Esophagus squamous epithelium (tissue), 5 donors: Measurements from ENCODE around the gene NOL4L. TPM values are rescaled to one million over a fixed set of nuclear protein-coding genes. Genes with fewer than 3 reads are reported as not detected.

Experiments
- DNase-seq: peaks from one replicate; lab custom pipeline; 2025; lab: John Stamatoyannopoulos, UW
- H3K27ac ChIP-seq, 4 donors: fragments of 200-600 bp; sonication (generic); one replicate each; pipeline ENCODE4 v1.5.1; 2016 to 2019; ENCODE audit warnings: mild to moderate bottlenecking in 1 of 4
- H3K27me3 ChIP-seq, 4 donors: fragments of 200-600 bp; sonication (generic); 1 replicate in 3 of 4; 2 replicates in 1 of 4; pipeline versions ENCODE4 v1.5.1 to v1.6.0; 2017 to 2021; ENCODE audit warnings: antibody characterized with exemption in 1 of 4
- H3K36me3 ChIP-seq, 3 donors: fragments of 200-600 bp; sonication (generic); one replicate each; pipeline ENCODE4 v1.5.1; 2016 to 2019
- H3K4me1 ChIP-seq, 3 donors: fragments of 200-600 bp; sonication (generic); one replicate each; pipeline ENCODE4 v1.5.1; 2017 to 2019
- H3K4me3 ChIP-seq, 4 donors: fragments of 200-600 bp; sonication (generic); 1 replicate in 3 of 4; 2 replicates in 1 of 4; pipeline ENCODE4 v1.5.1; 2016 to 2019; ENCODE audit warnings: mild to moderate bottlenecking in 2 of 4, moderate library complexity in 1 of 4
- H3K9me3 ChIP-seq, 3 donors: fragments of 200-600 bp; sonication (generic); one replicate each; pipeline ENCODE4 v1.5.1; 2016 to 2019
- POLR2A ChIP-seq, 4 donors: fragments of 450-650 bp; IDR thresholded peaks; one replicate each; pipeline ENCODE4 v1.6.1; 2017; ENCODE audit warnings: antibody characterized with exemption in 4 of 4, mild to moderate bottlenecking in 4 of 4, moderate library complexity in 3 of 4
- WGBS, 2 donors: methylation state at CpG; one replicate each; pipeline ENCODE4 v1.1.5; 2018; 5-methylcytosine and 5-hydroxymethylcytosine counted together
- intact Hi-C: fragments of 100-400 bp; cut with DNase I; formaldehyde crosslinking; loops from one replicate; pipeline ENCODE4 v1.15.0; 2022
- total RNA-seq, 4 donors: library from RNA; depleted of rRNA; stranded (reverse); fragments of >200 nt; gene quantifications; one replicate each; pipeline ENCODE4 v1.1.0, GENCODE V29; 2016
- TF ChIP-seq, protein P1 (sequence below), 6 experiments: fragments of 450-650 bp in 4 of 6; fragments of 200-600 bp in 2 of 6; sonication (generic) in 2 of 6; IDR thresholded peaks; one replicate each; pipeline ENCODE4 v1.5.1; 2016 to 2019; ENCODE audit warnings: antibody characterized with exemption in 6 of 6, mild to moderate bottlenecking in 4 of 6, moderate library complexity in 4 of 6
- donor health status: DM: yes; HTN: yes; CAD: no.

Gene NOL4L
- total RNA-seq, 4 donors from 2014 or later, result 1.5 to 5.1 (median 3.0) TPM

DNA sequence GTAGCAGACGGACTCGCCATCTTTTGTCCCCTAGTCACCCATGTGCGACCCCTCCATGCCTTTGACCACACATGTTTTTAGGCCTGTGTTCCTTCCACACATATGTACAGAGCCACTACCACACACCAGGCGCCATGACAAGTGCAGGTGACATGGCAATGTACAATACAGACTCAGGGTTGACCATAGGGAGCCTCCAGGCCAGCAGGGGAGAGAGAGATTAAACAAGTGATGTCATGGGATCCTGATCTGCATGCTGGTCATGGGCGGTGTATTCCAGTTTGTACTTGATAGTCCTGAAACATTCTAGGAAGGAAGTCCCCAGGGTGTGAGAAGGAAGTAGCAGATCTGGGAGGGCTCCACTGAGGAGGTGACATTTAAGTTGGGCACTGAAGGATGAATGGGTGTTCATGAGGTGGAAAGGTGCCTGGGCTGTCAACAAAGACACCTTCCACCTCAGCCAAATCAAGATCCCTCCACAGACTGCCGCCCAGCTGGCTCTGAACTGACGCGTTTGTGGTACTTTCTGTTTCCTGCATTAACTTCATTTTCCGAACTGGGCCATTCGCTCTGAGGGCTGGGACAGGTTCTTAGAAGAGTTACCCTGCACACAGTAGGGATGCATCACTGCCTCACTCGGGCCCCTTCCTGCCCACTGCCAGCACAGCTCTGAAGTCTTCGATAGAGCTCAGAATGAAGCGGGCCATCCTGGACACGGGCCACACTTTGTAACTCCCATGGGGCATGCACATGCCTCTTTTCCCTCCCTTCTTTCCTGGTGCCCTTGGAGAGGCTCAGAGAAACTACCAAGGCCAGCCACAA is 94.0 kb downstream of the NOL4L start:
- WGBS, 2 donors, result 88 to 92% methylated on average over 10 to 14 of the region's 14 CpGs
- Histone ChIP-seq H3K4me1 (no peaks in the 10 kb centered on the region), H3K4me3 (no peak overlapping the region), H3K27me3 (peaks cover 0 to 12% (median 0%) of the 10 kb centered on the region in 4 donors), H3K36me3 (no peaks in the 10 kb centered on the region), H3K9me3 (no peaks in the 10 kb centered on the region), H3K27ac (no peak overlapping the region)
- no peak for DNase-seq
- intact Hi-C loops, result no loop called here
- no peak for TF ChIP-seq POLR2A (IDR thresholded peaks at IDR 0.05)
- TF ChIP-seq, protein P1, sequence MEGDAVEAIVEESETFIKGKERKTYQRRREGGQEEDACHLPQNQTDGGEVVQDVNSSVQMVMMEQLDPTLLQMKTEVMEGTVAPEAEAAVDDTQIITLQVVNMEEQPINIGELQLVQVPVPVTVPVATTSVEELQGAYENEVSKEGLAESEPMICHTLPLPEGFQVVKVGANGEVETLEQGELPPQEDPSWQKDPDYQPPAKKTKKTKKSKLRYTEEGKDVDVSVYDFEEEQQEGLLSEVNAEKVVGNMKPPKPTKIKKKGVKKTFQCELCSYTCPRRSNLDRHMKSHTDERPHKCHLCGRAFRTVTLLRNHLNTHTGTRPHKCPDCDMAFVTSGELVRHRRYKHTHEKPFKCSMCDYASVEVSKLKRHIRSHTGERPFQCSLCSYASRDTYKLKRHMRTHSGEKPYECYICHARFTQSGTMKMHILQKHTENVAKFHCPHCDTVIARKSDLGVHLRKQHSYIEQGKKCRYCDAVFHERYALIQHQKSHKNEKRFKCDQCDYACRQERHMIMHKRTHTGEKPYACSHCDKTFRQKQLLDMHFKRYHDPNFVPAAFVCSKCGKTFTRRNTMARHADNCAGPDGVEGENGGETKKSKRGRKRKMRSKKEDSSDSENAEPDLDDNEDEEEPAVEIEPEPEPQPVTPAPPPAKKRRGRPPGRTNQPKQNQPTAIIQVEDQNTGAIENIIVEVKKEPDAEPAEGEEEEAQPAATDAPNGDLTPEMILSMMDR (IDR thresholded peaks at IDR 0.05), result no peak

DNA sequence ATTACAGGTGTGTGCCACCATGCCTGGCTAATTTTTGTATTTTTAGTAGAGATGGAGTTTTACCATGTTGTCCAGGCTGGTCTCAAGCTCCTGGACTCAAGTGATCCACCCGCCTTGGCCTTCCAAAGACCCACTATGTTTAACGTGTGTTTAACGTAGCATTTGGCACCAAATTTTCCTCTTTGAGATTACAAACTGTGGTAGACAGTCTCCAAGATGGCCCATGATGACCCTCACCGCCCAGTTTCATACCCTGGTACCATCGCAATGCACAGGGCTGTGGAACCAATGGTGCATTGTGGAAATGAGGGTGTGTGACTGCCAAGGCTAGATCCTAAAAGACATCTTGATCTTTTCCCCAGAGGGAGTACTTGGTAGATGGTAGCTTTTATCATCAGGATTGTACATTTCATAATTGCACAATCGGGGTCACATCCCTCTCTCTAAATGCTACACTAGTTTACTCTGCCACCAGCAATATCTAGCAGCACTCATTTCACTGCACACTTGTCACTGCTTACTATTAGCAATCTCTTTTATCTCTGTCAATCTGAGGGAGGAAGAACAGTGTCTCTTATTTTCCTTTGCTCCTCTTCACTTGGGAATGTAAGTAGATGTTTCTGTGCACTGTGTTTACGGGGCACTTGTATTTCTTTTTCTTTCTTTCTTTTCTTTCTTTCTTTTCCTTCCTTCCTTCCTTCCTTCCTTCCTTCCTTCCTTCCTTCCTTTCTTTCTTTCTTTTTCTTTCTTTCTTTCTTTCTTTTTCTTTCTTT is 96.9 kb downstream of the NOL4L start:
- H3K36me3 ChIP-seq, result no peaks in the 10 kb centered on the region
- DNase-seq, result no peak
- H3K27ac ChIP-seq, result no peak overlapping the region
- no peak overlapping the region for H3K4me3 ChIP-seq
- 92 to 93% methylated on average over 7 of the region's 7 CpGs for WGBS, 2 donors
- TF ChIP-seq POLR2A (IDR thresholded peaks at IDR 0.05), result no peak
- TF ChIP-seq, protein P1 (IDR thresholded peaks at IDR 0.05), result no peak
- peaks cover 0 to 28% (median 0%) of the 10 kb centered on the region in 4 donors for H3K27me3 ChIP-seq
- H3K4me1 ChIP-seq, result peaks cover 6 to 22% (median 11%) of the 10 kb centered on the region in 3 donors
- intact Hi-C loops, result loop anchor here (10.0 kb wide), 1 partner anchor 133 kb away; the partner anchor contains the start of gene ASXL1
- H3K9me3 ChIP-seq, result no peaks in the 10 kb centered on the region

DNA sequence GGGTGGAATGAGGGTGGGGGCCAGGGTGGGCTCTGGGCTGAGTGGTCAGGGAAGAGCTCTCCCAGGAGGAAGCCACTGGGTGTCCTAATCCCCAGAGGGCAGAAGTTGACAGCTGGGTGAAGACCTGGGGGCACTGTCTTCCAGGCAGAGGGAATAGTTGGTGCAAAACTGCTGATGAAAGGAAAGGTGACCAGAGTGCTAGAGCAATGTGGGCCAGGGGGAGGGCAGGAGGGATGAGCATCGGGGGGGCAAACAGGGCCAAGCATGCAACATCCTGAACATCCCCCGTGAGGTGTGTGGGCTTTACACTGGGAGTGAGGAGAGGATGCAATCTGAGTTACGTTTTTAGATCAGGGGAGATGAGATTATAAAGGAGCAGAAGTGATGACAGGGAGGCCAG is 97.8 kb downstream of the NOL4L start:
- DNase-seq, result no peak
- TF ChIP-seq, protein P1 (IDR thresholded peaks at IDR 0.05), result no peak
- TF ChIP-seq POLR2A (IDR thresholded peaks at IDR 0.05), result no peak
- Histone ChIP-seq H3K4me1 (peaks cover 8 to 30% (median 19%) of the 10 kb centered on the region in 3 donors), H3K27me3 (peaks cover 0 to 37% (median 0%) of the 10 kb centered on the region in 4 donors), H3K4me3 (no peak overlapping the region), H3K36me3 (no peaks in the 10 kb centered on the region), H3K27ac (no peak overlapping the region), H3K9me3 (no peaks in the 10 kb centered on the region)
- intact Hi-C loops, result loop anchor here (10.0 kb wide), 1 partner anchor 133 kb away; the partner anchor contains the start of gene ASXL1
- WGBS, 2 donors, result 57 to 88% methylated on average over 3 of the region's 3 CpGs

DNA sequence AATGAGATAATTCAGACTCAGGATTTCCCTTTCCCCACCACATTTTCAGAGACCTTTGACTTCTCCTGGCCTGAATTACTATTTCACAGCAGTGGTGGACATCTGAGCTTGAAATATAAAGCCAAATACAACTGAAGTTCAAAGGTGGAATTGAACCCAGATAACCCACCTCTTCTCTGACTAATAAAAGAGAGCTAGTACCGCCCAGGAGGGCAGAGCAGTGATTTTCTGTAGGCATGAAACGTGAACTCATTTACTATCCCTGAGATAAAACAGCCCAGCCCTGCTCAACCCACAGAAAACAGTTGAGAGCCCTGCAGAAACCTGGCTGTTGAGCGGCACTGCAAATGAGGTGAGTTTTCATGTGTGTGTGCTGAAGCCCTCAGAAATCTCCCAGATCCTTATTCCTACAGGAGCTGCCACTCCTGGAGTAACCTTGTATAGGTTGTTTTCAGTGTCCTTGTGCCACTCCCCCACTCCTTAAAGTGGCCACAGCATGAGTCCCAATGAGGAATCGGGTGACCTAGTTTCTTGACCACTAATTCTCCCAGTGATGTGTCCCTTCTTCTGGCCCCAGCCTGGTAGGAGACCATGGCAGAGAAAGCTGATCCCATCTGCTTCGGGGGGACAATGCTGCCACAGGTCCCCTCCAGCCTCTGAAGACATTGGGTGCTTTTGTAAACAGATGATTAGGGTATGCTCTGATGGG is 99.2 kb downstream of the NOL4L start:
- TF ChIP-seq POLR2A (IDR thresholded peaks at IDR 0.05), result no peak
- TF ChIP-seq, protein P1 (IDR thresholded peaks at IDR 0.05), result no peak
- H3K27ac ChIP-seq, result peak overlapping the region in 2 of 4 donors; percentile 40 to 87

More for the DNA sequence above, 99.2 kb downstream of the NOL4L start:
- H3K4me1 ChIP-seq, result peaks cover 18 to 45% (median 33%) of the 10 kb centered on the region in 3 donors
- no peak overlapping the region for H3K4me3 ChIP-seq
- H3K27me3 ChIP-seq, result peaks cover 0 to 46% (median 0%) of the 10 kb centered on the region in 4 donors
- 67 to 100% methylated on average over 1 to 4 of the region's 5 CpGs for WGBS, 2 donors
- H3K9me3 ChIP-seq, result no peaks in the 10 kb centered on the region
- H3K36me3 ChIP-seq, result no peaks in the 10 kb centered on the region
- intact Hi-C loops, result loop anchor here (10.0 kb wide), 1 partner anchor 131 kb away; the partner anchor contains the start of gene ASXL1
- no peak for DNase-seq
